Skeletal muscle tissue (tissue), 4 donors: ENCODE measurements around the gene NRXN3. TPM values are rescaled to one million over a fixed set of nuclear protein-coding genes. Genes with fewer than 3 reads are reported as not detected.

Experiments used
- H3K27ac ChIP-seq: one replicate; pipeline ENCODE4 v1.7.0; 2013; ENCODE audit warnings: mild to moderate bottlenecking, low read depth, low read length, inconsistent platforms
- H3K27me3 ChIP-seq, 3 donors: one replicate each; pipeline ENCODE4 v1.7.0; 2013; ENCODE audit warnings: low read length in 3 of 3; ENCODE audit not compliant: control insufficient read depth in 3 of 3, insufficient read depth in 3 of 3
- H3K36me3 ChIP-seq, 3 donors: one replicate each; pipeline ENCODE4 v1.7.0; 2013; ENCODE audit warnings: low read length in 3 of 3; ENCODE audit not compliant: control insufficient read depth in 3 of 3, insufficient read depth in 3 of 3
- H3K4me1 ChIP-seq, 3 donors: one replicate each; pipeline ENCODE4 v1.7.0; 2013; ENCODE audit warnings: low read length in 3 of 3, mild to moderate bottlenecking in 3 of 3; ENCODE audit not compliant: control insufficient read depth in 3 of 3, insufficient read depth in 3 of 3
- H3K4me3 ChIP-seq, 3 donors: one replicate each; pipeline ENCODE4 v1.7.0; 2013; ENCODE audit warnings: low read length in 3 of 3
- H3K9ac ChIP-seq, 3 donors: one replicate each; pipeline ENCODE4 v1.7.0; 2013; ENCODE audit warnings: low read length in 3 of 3, mild to moderate bottlenecking in 3 of 3, moderate library complexity in 2 of 3, low read depth in 1 of 3
- H3K9me3 ChIP-seq, 3 donors: one replicate each; pipeline ENCODE4 v1.7.0; 2013; ENCODE audit warnings: low read length in 3 of 3; ENCODE audit not compliant: control insufficient read depth in 3 of 3
- total RNA-seq: library from RNA; depleted of rRNA; stranded (reverse); fragments of >200 nt; gene quantifications from one replicate; pipeline ENCODE4 v1.2.3, GENCODE V29; 2014
- donor health status: Osteomylitis.

NRXN3 gene
- total RNA-seq, 1 donor from 2014 or later = 0.52 TPM

- Histone ChIP-seq H3K4me3 (no peak overlapping the region), H3K9me3 (no peaks in the 10 kb centered on the region), H3K27me3 (no peaks in the 10 kb centered on the region), H3K27ac (no peak overlapping the region), H3K36me3 (no peaks in the 10 kb centered on the region), H3K9ac (no peak overlapping the region), H3K4me1 (no peaks in the 10 kb centered on the region)
These were observed 1294.3 kb downstream of the NRXN3 start for GRCh38 chr14:79464468-79464867.

GRCh38 chr14:79465651-79466050 lies 1295.5 kb downstream of the NRXN3 start:
- Histone ChIP-seq H3K4me3 (no peak overlapping the region), H3K9me3 (no peaks in the 10 kb centered on the region), H3K27ac (no peak overlapping the region), H3K27me3 (no peaks in the 10 kb centered on the region), H3K36me3 (no peaks in the 10 kb centered on the region), H3K9ac (no peak overlapping the region), H3K4me1 (no peaks in the 10 kb centered on the region)

- no peak overlapping the region for H3K27ac ChIP-seq
These were observed 1296.9 kb downstream of the NRXN3 start for GRCh38 chr14:79466938-79467527.

GRCh38 chr14:79467835-79468234 lies 1297.7 kb downstream of the NRXN3 start:
- H3K9me3 ChIP-seq = no peaks in the 10 kb centered on the region
- no peak overlapping the region for H3K27ac ChIP-seq
- H3K36me3 ChIP-seq = no peaks in the 10 kb centered on the region
- no peaks in the 10 kb centered on the region for H3K4me1 ChIP-seq
- no peaks in the 10 kb centered on the region for H3K27me3 ChIP-seq
- H3K9ac ChIP-seq = no peak overlapping the region
- H3K4me3 ChIP-seq = no peak overlapping the region

More at GRCh38 chr14:79466938-79467527, 1296.9 kb downstream of the NRXN3 start:
- H3K9ac ChIP-seq = no peak overlapping the region
- no peak overlapping the region for H3K4me3 ChIP-seq
- no peaks in the 10 kb centered on the region for H3K27me3 ChIP-seq
- no peaks in the 10 kb centered on the region for H3K4me1 ChIP-seq
- H3K9me3 ChIP-seq = no peaks in the 10 kb centered on the region
- H3K36me3 ChIP-seq = no peaks in the 10 kb centered on the region

GRCh38 chr14:79468486-79468885 lies 1298.3 kb downstream of the NRXN3 start:
- no peak overlapping the region for H3K27ac ChIP-seq
- H3K27me3 ChIP-seq = no peaks in the 10 kb centered on the region
- no peak overlapping the region for H3K9ac ChIP-seq
- no peaks in the 10 kb centered on the region for H3K4me1 ChIP-seq
- no peaks in the 10 kb centered on the region for H3K36me3 ChIP-seq
- no peak overlapping the region for H3K4me3 ChIP-seq
- no peaks in the 10 kb centered on the region for H3K9me3 ChIP-seq

GRCh38 chr14:79473651-79474050 lies 1303.5 kb downstream of the NRXN3 start:
- Histone ChIP-seq H3K4me3 (no peak overlapping the region), H3K27ac (no peak overlapping the region), H3K27me3 (no peaks in the 10 kb centered on the region), H3K9ac (no peak overlapping the region), H3K36me3 (no peaks in the 10 kb centered on the region), H3K9me3 (no peaks in the 10 kb centered on the region), H3K4me1 (peaks cover 0 to 11% (median 2%) of the 10 kb centered on the region in 3 donors)

GRCh38 chr14:79475887-79476532 lies 1305.8 kb downstream of the NRXN3 start:
- Histone ChIP-seq H3K27ac (peak overlapping the region; percentile 68), H3K36me3 (no peaks in the 10 kb centered on the region), H3K27me3 (no peaks in the 10 kb centered on the region), H3K9me3 (no peaks in the 10 kb centered on the region), H3K9ac (no peak overlapping the region), H3K4me3 (no peak overlapping the region), H3K4me1 (peaks cover 0 to 11% (median 2%) of the 10 kb centered on the region in 3 donors)

GRCh38 chr14:79476552-79476951 lies 1306.4 kb downstream of the NRXN3 start:
- H3K9ac ChIP-seq = no peak overlapping the region
- no peak overlapping the region for H3K4me3 ChIP-seq
- H3K36me3 ChIP-seq = no peaks in the 10 kb centered on the region
- H3K9me3 ChIP-seq = no peaks in the 10 kb centered on the region
- peak overlapping the region; percentile 68 for H3K27ac ChIP-seq
- peaks cover 0 to 11% (median 2%) of the 10 kb centered on the region in 3 donors for H3K4me1 ChIP-seq
- H3K27me3 ChIP-seq = no peaks in the 10 kb centered on the region

- Histone ChIP-seq H3K36me3 (no peaks in the 10 kb centered on the region), H3K4me3 (no peak overlapping the region), H3K27me3 (no peaks in the 10 kb centered on the region), H3K9me3 (no peaks in the 10 kb centered on the region), H3K27ac (no peak overlapping the region), H3K4me1 (peaks cover 0 to 11% (median 2%) of the 10 kb centered on the region in 3 donors), H3K9ac (no peak overlapping the region)
These were observed 1310.0 kb downstream of the NRXN3 start for GRCh38 chr14:79480212-79480611.

GRCh38 chr14:79482825-79483224 lies 1312.7 kb downstream of the NRXN3 start:
- Histone ChIP-seq H3K4me3 (no peak overlapping the region), H3K9ac (no peak overlapping the region), H3K4me1 (no peaks in the 10 kb centered on the region), H3K9me3 (no peaks in the 10 kb centered on the region), H3K27ac (no peak overlapping the region), H3K36me3 (no peaks in the 10 kb centered on the region), H3K27me3 (no peaks in the 10 kb centered on the region)
